CD8-positive, alpha-beta memory T cell (primary cell): Measurements from ENCODE around the gene SLC12A4. TPM values are rescaled to one million over a fixed set of nuclear protein-coding genes. Genes with fewer than 3 reads are reported as not detected.

Experiments used
- CTCF ChIA-PET: fragments of 350-600 bp; sonication (Branson Sonifier 250); formaldehyde crosslinking; loops from one replicate; lab custom pipeline; 2021; ENCODE audit warnings: antibody characterized with exemption; lab: Charles Lee
- POLR2A ChIA-PET: fragments of 350-600 bp; sonication (Branson Sonifier 250); formaldehyde crosslinking; loops from one replicate; lab custom pipeline; 2021; ENCODE audit warnings: antibody characterized with exemption; lab: Charles Lee
- DNase-seq, 5 donors: peaks; one replicate each; pipeline versions ENCODE4 v3.0.0 to v3.0.0-alpha.2; 2020 to 2022; ENCODE audit warnings: mixed read lengths in 1 of 5
- H3K27ac ChIP-seq: one replicate; pipeline ENCODE4 v1.7.0; 2013; ENCODE audit warnings: low read depth, mild to moderate bottlenecking, low read length, moderate library complexity
- H3K27me3 ChIP-seq: 2 replicates; pipeline ENCODE4 v1.7.0; 2013; ENCODE audit warnings: low read length, mild to moderate bottlenecking; ENCODE audit not compliant: insufficient read depth, poor library complexity, severe bottlenecking
- H3K36me3 ChIP-seq: 2 replicates; pipeline ENCODE4 v1.7.0; 2013; ENCODE audit warnings: mild to moderate bottlenecking, low read length, moderate library complexity; ENCODE audit not compliant: insufficient read depth
- H3K4me1 ChIP-seq: 2 replicates; pipeline ENCODE4 v1.7.0; 2013; ENCODE audit warnings: mild to moderate bottlenecking, low read length, moderate library complexity; ENCODE audit not compliant: insufficient read depth
- H3K4me3 ChIP-seq: 2 replicates; pipeline ENCODE4 v1.7.0; 2013; ENCODE audit warnings: mild to moderate bottlenecking, low read length
- H3K9me3 ChIP-seq: 2 replicates; pipeline ENCODE4 v1.7.0; 2013; ENCODE audit warnings: mild to moderate bottlenecking, low read length
- H3K27ac Mint-ChIP-seq, 8 donors: one replicate each; pipeline ENCODE4 v1.8.0; 2020 to 2021; ENCODE audit warnings: mixed read lengths in 8 of 8, mild to moderate bottlenecking in 6 of 8, inconsistent platforms in 3 of 8, moderate library complexity in 3 of 8
- H3K27me3 Mint-ChIP-seq, 2 donors: one replicate each; pipeline ENCODE4 v1.8.0; 2020 to 2021; ENCODE audit warnings: mixed read lengths in 2 of 2, mild to moderate bottlenecking in 1 of 2, moderate library complexity in 1 of 2
- H3K36me3 Mint-ChIP-seq, 3 donors: one replicate each; pipeline ENCODE4 v1.8.0; 2020 to 2021; ENCODE audit warnings: mixed read lengths in 3 of 3, inconsistent platforms in 1 of 3, mild to moderate bottlenecking in 1 of 3
- H3K4me1 Mint-ChIP-seq, 3 donors: one replicate each; pipeline ENCODE4 v1.8.0; 2020 to 2021; ENCODE audit warnings: mixed read lengths in 3 of 3, inconsistent platforms in 1 of 3, mild to moderate bottlenecking in 1 of 3
- H3K4me3 Mint-ChIP-seq, 7 donors: one replicate each; pipeline ENCODE4 v1.8.0; 2020 to 2021; ENCODE audit warnings: mixed read lengths in 7 of 7, mild to moderate bottlenecking in 6 of 7, moderate library complexity in 4 of 7, inconsistent platforms in 2 of 7
- H3K9me3 Mint-ChIP-seq, 5 donors: one replicate each; pipeline ENCODE4 v1.8.0; 2020 to 2022; ENCODE audit warnings: mixed read lengths in 5 of 5, mild to moderate bottlenecking in 3 of 5, moderate library complexity in 2 of 5, inconsistent platforms in 1 of 5
- polyA plus RNA-seq: library from polyadenylated mRNA; unstranded; fragments of 300-500 nt; fragmentation: Illumina TruSeq; gene quantifications from one replicate; pipeline ENCODE4 v1.2.3, GENCODE V29; 2021
- total RNA-seq, 2 experiments: library from RNA; stranded (reverse); gene quantifications; one replicate each; pipeline ENCODE4 v1.2.3, GENCODE V29; 2021

Gene SLC12A4
- total and polyA plus RNA-seq, 3 experiments from 2014 or later, result 5.1 to 34.1 (median 30.6) TPM

- Histone ChIP-seq H3K4me3 (no peak overlapping the region), H3K27ac (no peak overlapping the region), H3K9me3 (no peaks in the 10 kb centered on the region), H3K27me3 (no peaks in the 10 kb centered on the region), H3K36me3 (peaks cover 13% of the 10 kb centered on the region), H3K4me1 (no peaks in the 10 kb centered on the region)
- Mint-ChIP-seq H3K36me3 (peaks cover 0 to 62% (median 0%) of the 10 kb centered on the region in 3 donors), H3K4me3 (no peak overlapping the region), H3K27ac (peak overlapping the region in 1 of 8 donors; percentile 68), H3K27me3 (no peaks in the 10 kb centered on the region), H3K9me3 (no peaks in the 10 kb centered on the region), H3K4me1 (peaks cover 0 to 17% (median 2%) of the 10 kb centered on the region in 3 donors)
- ChIA-PET CTCF (interaction anchor here (1.3 to 3.3 kb wide), 3 partner anchors 14 to 406 kb away, joined by 3 to 21 read pairs (median 16); partner anchors contain the start of gene LCAT), POLR2A (no interaction called here)
- DNase-seq, result no peak
Observed at GRCh38 chr16:67927131-67927941, 41.1 kb downstream of the SLC12A4 start.

DNA sequence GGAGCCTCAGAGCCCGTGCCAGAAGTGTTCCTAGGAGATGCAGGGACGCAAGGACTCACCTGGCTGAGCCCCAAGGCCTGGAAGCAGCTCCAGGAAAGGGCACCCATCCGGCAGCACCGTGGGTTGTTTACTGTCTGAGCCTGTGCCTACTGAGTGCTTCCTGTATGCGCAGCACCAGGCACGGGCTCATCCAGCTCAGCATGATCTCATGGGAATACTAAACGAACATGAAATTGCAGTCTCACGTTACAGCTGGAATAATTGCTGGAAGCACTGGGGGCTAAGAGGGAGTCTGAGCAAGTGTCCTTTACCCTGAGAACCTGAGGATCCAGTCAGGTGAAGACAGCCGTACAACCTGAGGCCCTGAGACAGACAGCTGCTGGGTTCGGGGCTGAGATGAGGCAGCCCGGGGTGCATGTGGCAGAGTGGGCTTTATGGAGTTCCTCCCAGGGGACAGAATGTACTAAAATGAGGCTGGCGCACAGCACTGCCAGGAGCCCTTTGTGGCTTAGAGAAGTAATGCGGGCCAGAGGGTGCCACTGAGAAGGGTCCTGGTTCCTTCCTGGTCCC is 42.2 kb downstream of the SLC12A4 start:
- peak overlapping the region in 6 of 8 donors; percentile 10 to 80 (median 78) for H3K27ac Mint-ChIP-seq
- H3K27me3 Mint-ChIP-seq, result no peaks in the 10 kb centered on the region
- H3K36me3 ChIP-seq, result peaks cover 13% of the 10 kb centered on the region
- H3K4me3 Mint-ChIP-seq, result no peak overlapping the region
- H3K9me3 ChIP-seq, result no peaks in the 10 kb centered on the region
- no peak for DNase-seq
- no peaks in the 10 kb centered on the region for H3K27me3 ChIP-seq
- H3K36me3 Mint-ChIP-seq, result peaks cover 0 to 60% (median 2%) of the 10 kb centered on the region in 3 donors
- peaks cover 0 to 14% (median 2%) of the 10 kb centered on the region in 3 donors for H3K4me1 Mint-ChIP-seq
- CTCF ChIA-PET, result interaction anchor here (1.4 to 3.5 kb wide), 3 partner anchors 42 to 405 kb away, joined by 5 to 18 read pairs (median 12); partner anchors contain the start of gene NRN1L
- H3K27ac ChIP-seq, result no peak overlapping the region
- no peak overlapping the region for H3K4me3 ChIP-seq
- POLR2A ChIA-PET, result no interaction called here
- no peaks in the 10 kb centered on the region for H3K4me1 ChIP-seq
- no peaks in the 10 kb centered on the region for H3K9me3 Mint-ChIP-seq

DNA sequence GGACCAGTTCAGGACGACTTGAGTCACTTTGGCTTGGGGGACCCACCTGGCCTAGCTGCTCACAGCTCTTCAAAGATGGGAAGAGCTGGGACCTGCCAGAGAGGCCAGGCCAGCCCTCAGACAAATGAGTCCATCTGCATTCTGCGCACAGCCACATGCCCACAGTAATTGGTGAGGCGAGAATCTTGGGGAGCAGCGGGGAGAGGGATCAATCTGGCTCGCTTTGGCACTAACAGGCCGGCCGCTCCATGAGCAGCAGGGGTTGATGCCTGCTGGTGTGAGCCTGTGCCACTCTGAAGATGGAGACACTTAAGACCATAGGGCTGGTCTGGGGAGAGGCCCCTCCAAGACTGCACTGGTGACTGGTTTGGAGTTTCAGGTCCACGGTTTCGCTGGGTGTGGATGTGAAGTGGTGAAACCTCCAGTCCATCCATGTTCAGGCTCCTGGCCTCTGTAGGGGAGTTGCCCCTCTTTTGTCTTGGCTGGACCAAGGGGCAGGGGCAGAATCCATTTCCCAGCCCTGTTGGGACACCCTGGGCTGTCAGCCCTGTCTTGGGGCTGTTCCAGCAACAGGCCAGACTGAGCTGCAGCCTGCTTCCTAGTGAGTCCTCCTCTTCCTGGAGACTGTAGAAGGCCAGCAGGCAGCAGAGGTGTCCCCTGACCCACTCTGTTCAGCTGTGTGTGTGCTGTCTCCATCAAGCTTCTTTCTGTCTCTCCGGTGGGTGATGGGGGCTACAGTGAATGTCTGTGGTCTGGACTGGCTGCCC is 44.1 kb downstream of the SLC12A4 start:
- Mint-ChIP-seq H3K4me3 (no peak overlapping the region), H3K36me3 (peaks cover 0 to 52% (median 2%) of the 10 kb centered on the region in 3 donors), H3K27ac (peak overlapping the region in 3 of 8 donors; percentile 32 to 89 (median 66)), H3K9me3 (no peaks in the 10 kb centered on the region), H3K4me1 (peaks cover 0 to 17% (median 4%) of the 10 kb centered on the region in 3 donors), H3K27me3 (no peaks in the 10 kb centered on the region)
- no peak overlapping the region for H3K4me3 ChIP-seq
- H3K4me1 ChIP-seq, result no peaks in the 10 kb centered on the region
- ChIA-PET CTCF (interaction anchor here (0.7 to 3.5 kb wide), 5 partner anchors 18 to 403 kb away, joined by 3 to 18 read pairs (median 4); no protein-coding TSS in a partner anchor), POLR2A (interaction anchor here (0.6 kb wide), 1 partner anchor 41 kb away, joined by 3 read pairs; no protein-coding TSS in a partner anchor)
- no peak overlapping the region for H3K27ac ChIP-seq
- H3K36me3 ChIP-seq, result peaks cover under 1% of the 10 kb centered on the region
- H3K9me3 ChIP-seq, result no peaks in the 10 kb centered on the region
- no peak for DNase-seq
- no peaks in the 10 kb centered on the region for H3K27me3 ChIP-seq

GRCh38 chr16:67923414-67924116 is 44.9 kb downstream of the SLC12A4 start:
- CTCF ChIA-PET, result interaction anchor here (0.9 to 3.5 kb wide), 2 partner anchors 12 to 402 kb away, joined by 4 to 12 read pairs; no protein-coding TSS in a partner anchor
- Mint-ChIP-seq H3K9me3 (no peaks in the 10 kb centered on the region), H3K36me3 (peaks cover 0 to 56% (median 5%) of the 10 kb centered on the region in 3 donors), H3K27me3 (no peaks in the 10 kb centered on the region), H3K27ac (peak overlapping the region in 3 of 8 donors; percentile 55 to 66 (median 63)), H3K4me1 (peaks cover 0 to 21% (median 4%) of the 10 kb centered on the region in 3 donors), H3K4me3 (no peak overlapping the region)
- POLR2A ChIA-PET, result interaction anchor here (0.6 kb wide), 1 partner anchor 42 kb away, joined by 3 read pairs; no protein-coding TSS in a partner anchor
- Histone ChIP-seq H3K4me3 (no peak overlapping the region), H3K27ac (no peak overlapping the region), H3K36me3 (no peaks in the 10 kb centered on the region), H3K4me1 (no peaks in the 10 kb centered on the region), H3K27me3 (no peaks in the 10 kb centered on the region), H3K9me3 (no peaks in the 10 kb centered on the region)
- DNase-seq, result no peak

DNA sequence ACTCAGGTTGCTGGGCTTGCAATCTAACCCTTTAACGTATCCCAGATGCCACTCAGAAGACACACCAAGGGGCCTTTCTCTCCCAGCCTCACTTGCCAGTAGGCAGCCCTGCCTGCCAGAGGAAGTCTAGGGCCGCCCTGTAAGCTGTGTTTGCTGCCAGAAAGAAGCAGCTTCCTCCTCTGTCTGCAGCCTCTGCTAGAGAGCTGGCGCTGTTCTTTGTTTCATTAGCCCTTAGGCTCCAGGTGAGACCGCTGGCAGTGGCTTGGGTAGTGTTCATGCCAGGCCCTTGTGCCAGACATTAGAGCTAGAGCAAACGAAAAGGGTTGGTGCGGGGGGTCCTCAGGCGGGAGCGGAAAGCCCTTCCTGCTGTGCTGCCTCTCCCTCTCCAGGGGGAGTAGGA is 45.7 kb downstream of the SLC12A4 start:
- H3K27ac ChIP-seq, result no peak overlapping the region
- DNase-seq, result no peak
- no peak overlapping the region for H3K4me3 Mint-ChIP-seq
- H3K27me3 ChIP-seq, result no peaks in the 10 kb centered on the region
- peaks cover 6 to 20% (median 7%) of the 10 kb centered on the region in 3 donors for H3K4me1 Mint-ChIP-seq
- H3K9me3 ChIP-seq, result no peaks in the 10 kb centered on the region
- H3K27ac Mint-ChIP-seq, result peak overlapping the region in 3 of 8 donors; percentile 55 to 77 (median 75)
- H3K4me1 ChIP-seq, result no peaks in the 10 kb centered on the region
- peaks cover 0 to 56% (median 5%) of the 10 kb centered on the region in 3 donors for H3K36me3 Mint-ChIP-seq
- ChIA-PET CTCF (interaction anchor here (0.9 to 3.5 kb wide), 3 partner anchors 13 to 401 kb away, joined by 4 to 12 read pairs (median 6); no protein-coding TSS in a partner anchor), POLR2A (no interaction called here)
- no peak overlapping the region for H3K4me3 ChIP-seq
- no peaks in the 10 kb centered on the region for H3K27me3 Mint-ChIP-seq
- no peaks in the 10 kb centered on the region for H3K36me3 ChIP-seq
- H3K9me3 Mint-ChIP-seq, result no peaks in the 10 kb centered on the region

- H3K4me1 ChIP-seq, result peaks cover 4% of the 10 kb centered on the region
- Mint-ChIP-seq H3K27ac (peak overlapping the region in 3 of 8 donors; percentile 22 to 67 (median 58)), H3K4me3 (no peak overlapping the region), H3K9me3 (no peaks in the 10 kb centered on the region), H3K4me1 (peaks cover 12 to 25% (median 12%) of the 10 kb centered on the region in 3 donors), H3K36me3 (peaks cover 0 to 58% (median 5%) of the 10 kb centered on the region in 3 donors), H3K27me3 (no peaks in the 10 kb centered on the region)
- H3K27ac ChIP-seq, result no peak overlapping the region
- no peaks in the 10 kb centered on the region for H3K27me3 ChIP-seq
- no peaks in the 10 kb centered on the region for H3K36me3 ChIP-seq
- no peak for DNase-seq
- ChIA-PET CTCF (interaction anchor here (1.4 kb wide), 1 partner anchor 106 kb away, joined by 6 read pairs; no protein-coding TSS in a partner anchor), POLR2A (no interaction called here)
- H3K4me3 ChIP-seq, result no peak overlapping the region
- H3K9me3 ChIP-seq, result no peaks in the 10 kb centered on the region
Observed at GRCh38 chr16:67922221-67922620, 46.2 kb downstream of the SLC12A4 start.
